Heart right ventricle (tissue), 16 donors: ENCODE results near the gene PATE1. TPM values are rescaled to one million over a fixed set of nuclear protein-coding genes. Genes with fewer than 3 reads are reported as not detected.

ENCODE experiments used
- ATAC-seq, 8 donors: fragments of 200-7000 bp; cut with Tn5 transposase; one replicate each; pipeline ENCODE4 v1.9.1; 2020; ENCODE audit warnings: mild to moderate bottlenecking in 8 of 8, moderate library complexity in 8 of 8, moderate number of reproducible peaks in 1 of 8
- DNase-seq, 2 donors: peaks; one replicate each; pipeline ENCODE4 v3.0.0-alpha.2; 2020
- H3K27ac ChIP-seq, 10 donors: fragments of 200-600 bp; sonication (generic) in 2 of 10; one replicate each; pipeline versions ENCODE4 v1.5.0 to v1.8.0; 2020 to 2022; ENCODE audit warnings: mild to moderate bottlenecking in 3 of 10
- H3K27me3 ChIP-seq, 7 donors: fragments of 200-600 bp; one replicate each; pipeline ENCODE4 v1.8.0; 2021 to 2022; ENCODE audit warnings: mild to moderate bottlenecking in 2 of 7
- H3K36me3 ChIP-seq, 9 donors: fragments of 200-600 bp; sonication (generic) in 1 of 9; one replicate each; pipeline versions ENCODE4 v1.5.0 to v1.8.0; 2020 to 2022; ENCODE audit warnings: mild to moderate bottlenecking in 2 of 9
- H3K4me1 ChIP-seq, 9 donors: fragments of 200-600 bp; sonication (generic) in 1 of 9; one replicate each; pipeline versions ENCODE4 v1.5.0 to v1.8.0; 2020 to 2022; ENCODE audit warnings: mild to moderate bottlenecking in 4 of 9
- H3K4me3 ChIP-seq, 10 donors: fragments of 200-600 bp; sonication (generic) in 2 of 10; one replicate each; pipeline versions ENCODE4 v1.5.0 to v1.8.0; 2020 to 2022; ENCODE audit warnings: mild to moderate bottlenecking in 7 of 10, moderate library complexity in 2 of 10
- H3K9me3 ChIP-seq, 11 donors: fragments of 200-600 bp in 10 of 11; sonication (generic) in 2 of 11; one replicate each; pipeline versions ENCODE4 v1.5.0 to v1.8.0; 2013 to 2022; ENCODE audit warnings: mild to moderate bottlenecking in 2 of 11, control low read depth in 1 of 11, moderate library complexity in 1 of 11
- WGBS, 2 donors: extraction: QIAGEN DNeasy Blood & Tissue Kit; methylation state at CpG; one replicate each; pipeline ENCODE4 v1.1.7; 2013; ENCODE audit warnings: inconsistent platforms in 1 of 2; 5-methylcytosine and 5-hydroxymethylcytosine counted together
- intact Hi-C, 10 donors: fragments of 100-400 bp; cut with DNase I; formaldehyde crosslinking; loops; one replicate each; pipeline versions ENCODE4 v1.11.1 to v1.14.2; 2022
- polyA plus RNA-seq, 2 donors: library from polyadenylated mRNA; stranded (reverse); fragments of 200-250 nt; gene quantifications; one replicate each; pipeline ENCODE4 v1.2.3, GENCODE V29; 2013
- total RNA-seq, 10 donors: library from RNA; stranded (reverse); fragmentation: NEBNext Ultra II Directional in 3 of 10; extraction: Animal tissue kit (Norgen Biotek cat#: 25700) in 3 of 10; gene quantifications; one replicate each; pipeline versions ENCODE4 v1.2.1 to v1.2.4, GENCODE V29; 2021 to 2023
- TF ChIP-seq, protein P1 (sequence below), 9 donors: fragments of 200-600 bp; sonication (generic) in 2 of 9; IDR thresholded peaks; one replicate each; pipeline versions ENCODE4 v1.5.0 to v1.8.0; 2021 to 2022; ENCODE audit warnings: antibody characterized with exemption in 9 of 9, mild to moderate bottlenecking in 5 of 9, moderate library complexity in 1 of 9
- donor health status: Arrhythmogenic right ventricular cardiomyopathy.
- donor health status: ischemic (EF 13 %, LVEDD 7.1; RV severe dilation, severe dysfunction).
- donor health status: healthy with polysubstance abuse.
- donor health status: DM: no; HTN: yes; CAD: no.
- donor health status: DM: no; HTN: no; CAD: no.
- donor health status: ischemic (EF 25% LVEDD 6.9; RV normal size, moderate dysfunction).
- donor health status: ischemic (EF 25% LVEDD 5.7; RV mildly dilated, moderate dysfunction).
- donor health status: healthy.
- donor health status: DM: yes; HTN: yes; CAD: no.
- donor health status: Ischemic cardiomyopathy.
- donor health status: ischemic (EF 35%, LVEDD 5.7; RV mildly dilated, moderate dysfunction).
- donor health status: nonischemic (EF 11% LVEDD 7.7; RV severe dilation, severe dysfunction).
- donor health status: DM: yes; HTN: yes; CAD: no.
- donor health status: PGD.
- donor health status: ischemic (EF 29% LVEDD 5.4; RV normal size, mild dysfunction).
- donor health status: nonischemic (EF 23%, LVEDD 6.1; RV moderate dilation, normal function).

PATE1 gene
- total and polyA plus RNA-seq, 12 donors = not detected

DNA sequence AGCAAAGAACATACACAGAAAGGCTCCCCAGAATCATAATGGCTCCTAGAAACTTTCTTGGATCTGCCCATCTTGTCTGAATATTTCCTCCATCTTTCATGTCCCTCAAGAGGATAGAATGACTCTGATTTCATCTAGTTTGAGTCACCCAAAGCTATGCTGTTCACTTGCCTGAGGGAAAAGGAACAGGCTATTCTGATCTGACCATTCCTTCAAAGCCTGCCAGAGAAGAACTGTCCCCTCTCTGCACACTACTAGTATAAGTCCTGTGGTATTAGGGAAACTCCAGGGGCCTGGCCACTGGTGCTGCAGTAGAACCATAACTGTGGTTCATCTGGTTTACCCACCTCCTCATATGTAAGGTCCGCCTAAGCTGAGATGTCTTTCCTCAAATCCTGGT is 2.4 kb upstream of the PATE1 start:
- ATAC-seq = no peak
- no peak for DNase-seq
- no peaks in the 10 kb centered on the region for H3K4me1 ChIP-seq
- WGBS, 2 donors = 77 to 86% methylated on average over 1 of the region's 1 CpG
- no peak overlapping the region for H3K4me3 ChIP-seq
- peaks cover 0 to 4% (median 0%) of the 10 kb centered on the region in 7 donors for H3K27me3 ChIP-seq
- no peaks in the 10 kb centered on the region for H3K36me3 ChIP-seq
- H3K27ac ChIP-seq = no peak overlapping the region
- TF ChIP-seq, protein P1, sequence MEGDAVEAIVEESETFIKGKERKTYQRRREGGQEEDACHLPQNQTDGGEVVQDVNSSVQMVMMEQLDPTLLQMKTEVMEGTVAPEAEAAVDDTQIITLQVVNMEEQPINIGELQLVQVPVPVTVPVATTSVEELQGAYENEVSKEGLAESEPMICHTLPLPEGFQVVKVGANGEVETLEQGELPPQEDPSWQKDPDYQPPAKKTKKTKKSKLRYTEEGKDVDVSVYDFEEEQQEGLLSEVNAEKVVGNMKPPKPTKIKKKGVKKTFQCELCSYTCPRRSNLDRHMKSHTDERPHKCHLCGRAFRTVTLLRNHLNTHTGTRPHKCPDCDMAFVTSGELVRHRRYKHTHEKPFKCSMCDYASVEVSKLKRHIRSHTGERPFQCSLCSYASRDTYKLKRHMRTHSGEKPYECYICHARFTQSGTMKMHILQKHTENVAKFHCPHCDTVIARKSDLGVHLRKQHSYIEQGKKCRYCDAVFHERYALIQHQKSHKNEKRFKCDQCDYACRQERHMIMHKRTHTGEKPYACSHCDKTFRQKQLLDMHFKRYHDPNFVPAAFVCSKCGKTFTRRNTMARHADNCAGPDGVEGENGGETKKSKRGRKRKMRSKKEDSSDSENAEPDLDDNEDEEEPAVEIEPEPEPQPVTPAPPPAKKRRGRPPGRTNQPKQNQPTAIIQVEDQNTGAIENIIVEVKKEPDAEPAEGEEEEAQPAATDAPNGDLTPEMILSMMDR (IDR thresholded peaks at IDR 0.05) = no peak
- intact Hi-C loops = no loop called here
- H3K9me3 ChIP-seq = peaks cover 0 to 3% (median 0%) of the 10 kb centered on the region in 11 donors

DNA sequence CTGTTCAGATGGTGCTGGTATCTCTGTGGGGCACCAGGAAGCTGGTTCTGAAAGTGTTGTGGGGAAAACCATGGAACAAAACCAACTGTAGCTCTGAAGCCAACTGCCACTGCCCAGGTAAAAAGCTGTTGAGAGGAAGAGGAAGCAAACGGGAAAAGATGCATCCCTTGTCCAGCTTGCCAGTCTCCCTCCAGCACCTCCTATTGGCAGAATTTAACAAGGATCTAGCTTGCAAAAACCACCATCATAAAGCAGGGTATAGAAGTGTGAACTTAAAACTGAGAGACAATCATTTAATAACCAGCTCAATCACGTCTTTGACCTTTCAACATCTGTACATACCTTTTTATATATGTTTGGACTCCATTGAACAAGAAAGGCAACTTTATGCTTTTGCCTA is 4.5 kb downstream of the PATE1 start:
- intact Hi-C loops = no loop called here

DNA sequence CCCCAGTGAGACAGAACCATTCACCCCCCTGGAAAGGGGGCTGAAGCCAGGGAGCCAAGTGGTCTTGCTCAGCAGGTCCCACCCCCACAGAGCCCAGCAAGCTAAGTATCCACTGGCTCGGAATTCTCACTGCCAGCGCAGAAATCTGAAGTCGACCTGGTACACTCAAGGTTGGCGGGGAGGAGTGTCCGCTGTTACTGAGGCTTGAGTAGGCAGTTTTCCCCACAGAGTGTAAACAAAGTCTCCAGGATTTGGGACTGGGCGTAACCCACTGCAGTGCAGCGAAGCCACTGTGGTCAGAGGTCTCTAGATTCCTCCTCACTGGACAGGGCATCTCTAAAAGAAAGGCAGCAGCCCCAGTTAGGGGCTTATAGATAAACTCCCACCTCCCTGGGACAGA is 10.0 kb downstream of the PATE1 start:
- H3K27me3 ChIP-seq = no peaks in the 10 kb centered on the region
- TF ChIP-seq, protein P1 (IDR thresholded peaks at IDR 0.05) = no peak
- H3K4me3 ChIP-seq = no peak overlapping the region
- no peaks in the 10 kb centered on the region for H3K4me1 ChIP-seq
- DNase-seq (no peak), ATAC-seq (no peak)
- H3K36me3 ChIP-seq = no peaks in the 10 kb centered on the region
- H3K9me3 ChIP-seq = peaks cover 0 to 13% (median 0%) of the 10 kb centered on the region in 11 donors
- WGBS, 2 donors = 77 to 84% methylated on average over 7 of the region's 7 CpGs
- intact Hi-C loops = no loop called here
- no peak overlapping the region for H3K27ac ChIP-seq

More for the DNA sequence above, 4.5 kb downstream of the PATE1 start:
- TF ChIP-seq, protein P1 (IDR thresholded peaks at IDR 0.05) = no peak
- no peak for DNase-seq
- no peaks in the 10 kb centered on the region for H3K36me3 ChIP-seq
- 24 to 40% methylated on average over 2 of the region's 2 CpGs for WGBS, 2 donors
- H3K27ac ChIP-seq = no peak overlapping the region
- ATAC-seq = no peak
- peaks cover 0 to 4% (median 0%) of the 10 kb centered on the region in 7 donors for H3K27me3 ChIP-seq
- H3K4me3 ChIP-seq = no peak overlapping the region
- peaks cover 0 to 3% (median 0%) of the 10 kb centered on the region in 11 donors for H3K9me3 ChIP-seq
- no peaks in the 10 kb centered on the region for H3K4me1 ChIP-seq

DNA sequence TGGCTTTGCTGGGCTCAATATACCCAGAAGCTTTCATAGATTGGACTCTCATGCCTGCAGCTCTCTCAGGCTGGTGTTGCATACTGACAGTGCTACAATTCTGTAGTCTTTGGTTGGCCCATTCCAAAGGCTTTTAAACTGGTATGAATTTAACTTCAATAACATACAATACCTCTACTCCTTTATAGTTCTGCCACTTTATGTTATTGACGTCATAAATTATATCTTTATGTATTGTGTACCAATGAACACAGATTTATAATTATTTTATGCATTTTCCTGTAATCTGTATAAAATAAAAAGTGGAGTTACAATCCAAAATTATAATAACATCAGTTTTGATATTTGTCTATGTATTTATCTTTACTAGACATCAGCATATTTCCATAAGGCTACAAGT is 16.4 kb downstream of the PATE1 start:
- intact Hi-C loops = no loop called here
- no peaks in the 10 kb centered on the region for H3K36me3 ChIP-seq
- DNase-seq (no peak), ATAC-seq (no peak)
- H3K4me3 ChIP-seq = no peak overlapping the region
- 80 to 83% methylated on average over 1 of the region's 1 CpG for WGBS, 2 donors
- peaks cover 0 to 11% (median 0%) of the 10 kb centered on the region in 11 donors for H3K9me3 ChIP-seq
- TF ChIP-seq, protein P1 (IDR thresholded peaks at IDR 0.05) = no peak
- no peak overlapping the region for H3K27ac ChIP-seq
- H3K4me1 ChIP-seq = no peaks in the 10 kb centered on the region
- no peaks in the 10 kb centered on the region for H3K27me3 ChIP-seq
